NCI-H748 (cell line): ENCODE results near the gene CDC42SE2.
"Not testable (repeated sequence)": the region's sequence is repeated elsewhere in the genome, so short reads cannot be mapped to it uniquely, and the experiment has no call there.

ENCODE experiments used
- DNase-seq: peaks from one replicate; lab custom pipeline; 2025; ENCODE audit not compliant: unreplicated experiment; lab: John Stamatoyannopoulos, UW

CDC42SE2 gene

DNA sequence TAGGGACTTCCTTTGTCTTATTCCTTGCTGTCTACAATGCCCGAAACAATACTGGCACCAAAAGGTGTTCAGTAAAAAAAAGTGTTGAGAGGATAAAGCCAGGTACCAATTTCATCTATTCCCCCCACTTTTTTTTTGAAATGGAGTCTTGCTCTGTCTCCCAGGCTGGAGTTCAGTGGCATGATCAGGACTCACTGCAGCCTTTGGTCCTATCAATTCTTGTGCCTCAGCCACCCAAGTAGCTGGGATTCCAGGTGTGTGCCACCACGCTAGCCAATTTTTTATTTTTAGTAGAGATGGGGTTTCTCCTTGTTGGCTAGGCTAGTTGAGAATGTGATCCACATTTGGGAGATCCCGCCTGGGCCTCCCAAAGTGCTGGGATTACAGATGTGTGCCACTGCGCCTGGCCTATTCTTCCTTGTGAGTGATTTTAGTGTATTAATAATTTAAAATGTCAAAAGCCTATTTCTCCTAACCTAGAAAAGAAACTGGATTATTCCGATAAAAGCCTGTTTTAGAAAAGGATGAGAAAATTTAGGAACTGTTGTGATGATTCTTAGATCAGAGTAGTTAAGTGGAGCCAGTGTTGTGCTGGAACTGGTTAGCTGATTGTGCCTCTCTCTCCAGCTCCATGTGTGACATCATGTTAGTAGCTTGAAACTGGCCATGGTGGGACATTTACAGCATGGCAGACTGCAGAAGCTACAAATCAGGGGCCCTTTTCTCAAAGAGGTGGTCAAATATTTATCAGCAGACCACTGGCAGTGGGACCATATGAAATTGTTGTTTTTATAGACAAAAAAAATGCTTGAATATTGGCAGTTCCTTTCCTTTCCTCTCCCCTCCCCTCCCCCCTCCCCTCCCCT is 14.3 kb downstream of the CDC42SE2 start:
- DNase-seq: no peak

GRCh38 chr5:131278741-131279124 is 14.9 kb downstream of the CDC42SE2 start:
- DNase-seq: not testable (repeated sequence)

DNA sequence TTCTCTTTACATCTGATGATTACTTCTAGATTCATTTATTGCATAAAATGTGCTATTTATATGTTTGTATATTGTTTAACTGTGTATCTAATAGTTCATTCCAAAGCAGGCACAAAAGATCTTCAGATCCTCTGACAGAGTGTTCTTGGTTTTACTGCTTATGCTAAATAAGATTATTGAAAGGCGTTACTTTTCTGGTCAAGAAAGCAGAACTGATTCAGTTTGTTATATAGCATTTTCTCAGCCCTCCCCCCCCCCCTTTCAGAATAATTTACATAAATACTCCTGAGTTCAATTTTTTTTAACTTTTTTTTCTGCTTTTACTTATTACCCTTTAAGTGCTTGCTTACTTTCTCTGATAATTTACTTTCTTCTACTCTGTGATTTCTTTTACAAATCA is 15.4 kb downstream of the CDC42SE2 start:
- DNase-seq: no peak

DNA sequence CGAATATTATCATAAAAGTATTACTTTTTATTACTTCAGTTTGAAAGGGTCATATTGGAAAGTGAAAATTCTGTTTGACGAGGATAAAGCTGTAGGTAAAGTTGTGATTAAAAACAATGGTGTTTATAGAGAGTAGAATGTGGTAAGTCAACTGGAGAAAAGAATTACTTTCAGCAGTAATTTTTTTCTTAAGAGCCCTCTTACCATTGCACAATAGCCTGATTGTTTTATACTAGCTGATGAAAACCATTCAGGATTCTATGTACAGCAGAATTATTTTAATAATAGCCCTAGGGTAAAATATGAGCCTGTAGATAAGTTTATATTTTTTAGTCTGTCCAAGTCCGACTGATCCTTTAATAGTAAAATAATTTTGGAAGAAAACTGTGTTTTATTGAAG is 16.6 kb downstream of the CDC42SE2 start:
- no peak for DNase-seq

DNA sequence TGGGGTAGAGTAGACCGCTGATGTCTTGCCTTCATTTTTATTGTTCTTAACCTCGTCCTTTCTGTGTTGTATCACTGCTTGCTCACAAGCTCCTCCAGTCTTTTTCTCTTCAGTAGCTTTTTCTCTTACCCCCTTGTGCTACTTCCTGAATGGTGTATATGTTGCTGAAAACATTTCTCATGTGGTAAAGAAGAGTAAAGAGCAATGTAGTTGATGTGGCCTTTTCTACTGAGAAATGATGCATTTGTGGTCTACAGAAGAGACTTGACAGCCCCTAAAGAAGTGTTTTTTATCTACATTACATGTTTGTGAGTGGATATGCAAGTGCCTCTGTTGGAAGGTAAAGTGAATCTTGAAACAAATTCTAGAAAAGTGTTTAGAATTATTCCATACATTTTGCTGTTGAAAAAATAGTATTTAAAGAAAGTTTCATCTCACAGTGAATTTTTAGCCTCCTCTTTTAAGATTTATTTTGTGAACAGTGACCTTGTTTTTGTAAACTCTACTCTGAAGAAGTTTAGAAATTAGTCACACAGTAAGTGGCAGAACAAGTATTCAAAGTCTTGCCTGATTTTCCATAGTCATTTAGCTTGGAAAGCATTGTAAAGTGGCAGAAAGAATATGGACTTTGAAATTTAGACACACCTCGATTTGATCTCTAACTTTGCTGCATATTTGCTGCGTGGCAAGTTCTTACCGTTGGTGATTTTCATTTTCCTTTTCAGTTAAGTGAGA is 17.4 kb downstream of the CDC42SE2 start:
- no peak for DNase-seq

- DNase-seq: no peak
These were observed 18.0 kb downstream of the CDC42SE2 start for GRCh38 chr5:131281868-131282234.

- DNase-seq: no peak
These were observed 18.4 kb downstream of the CDC42SE2 start for GRCh38 chr5:131282235-131282634.

- no peak for DNase-seq
These were observed 22.0 kb downstream of the CDC42SE2 start for GRCh38 chr5:131285703-131286399.

DNA sequence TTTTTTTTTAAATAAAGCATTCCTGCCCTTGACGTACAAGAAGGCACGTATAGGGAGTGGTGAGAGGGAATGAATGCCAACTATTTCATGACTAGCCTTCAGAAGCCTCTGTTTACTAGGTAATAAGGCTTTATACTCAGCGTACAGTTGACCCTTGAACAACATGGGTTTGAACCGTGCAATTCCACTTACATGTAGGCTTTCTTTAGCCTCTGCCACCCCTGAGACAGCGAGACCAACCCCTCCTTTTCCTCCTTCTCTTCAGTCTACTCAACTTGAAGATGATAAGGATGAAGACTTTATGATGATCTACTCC is 22.5 kb downstream of the CDC42SE2 start:
- no peak for DNase-seq

DNA sequence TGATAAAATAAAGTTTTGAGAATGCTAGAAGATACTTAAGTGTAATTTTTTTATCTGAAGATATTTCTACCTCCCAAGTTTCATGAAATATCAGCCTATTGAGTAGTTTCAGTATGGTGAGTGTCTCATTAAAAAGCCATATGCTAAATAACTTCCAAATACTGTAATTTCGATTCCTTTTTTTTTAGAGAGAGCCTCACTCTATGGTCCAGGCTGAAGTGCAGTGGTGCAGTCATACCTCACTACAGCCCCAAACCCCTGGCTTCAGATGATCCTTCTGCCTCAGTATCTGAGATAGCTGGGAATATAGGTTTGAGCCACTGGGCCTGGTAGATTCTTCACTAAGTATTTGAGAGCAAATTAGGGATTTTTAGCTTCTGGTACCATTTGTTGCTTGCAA is 24.5 kb downstream of the CDC42SE2 start:
- DNase-seq: no peak

DNA sequence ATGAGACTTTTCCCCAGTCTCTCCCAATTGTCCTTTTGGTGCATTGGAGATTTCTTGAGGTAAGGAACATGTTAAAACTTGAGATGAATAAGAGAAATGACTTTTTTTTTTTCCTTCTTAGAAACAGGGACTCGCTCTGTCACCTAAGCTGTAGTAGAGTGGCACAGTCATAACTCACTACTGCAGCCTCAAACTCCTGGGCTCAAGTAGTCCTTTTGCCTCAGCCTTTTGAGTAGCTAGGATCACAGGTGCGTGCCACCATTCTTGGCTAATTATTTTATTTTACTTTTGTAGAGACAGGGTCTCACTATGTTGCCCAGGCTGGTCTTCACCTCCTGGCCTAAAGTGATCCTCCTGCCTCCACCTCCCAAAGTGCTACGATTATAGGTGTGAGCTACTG is 25.9 kb downstream of the CDC42SE2 start:
- DNase-seq: no peak

- DNase-seq: no peak
These were observed 32.4 kb downstream of the CDC42SE2 start for GRCh38 chr5:131296213-131296672.

DNA sequence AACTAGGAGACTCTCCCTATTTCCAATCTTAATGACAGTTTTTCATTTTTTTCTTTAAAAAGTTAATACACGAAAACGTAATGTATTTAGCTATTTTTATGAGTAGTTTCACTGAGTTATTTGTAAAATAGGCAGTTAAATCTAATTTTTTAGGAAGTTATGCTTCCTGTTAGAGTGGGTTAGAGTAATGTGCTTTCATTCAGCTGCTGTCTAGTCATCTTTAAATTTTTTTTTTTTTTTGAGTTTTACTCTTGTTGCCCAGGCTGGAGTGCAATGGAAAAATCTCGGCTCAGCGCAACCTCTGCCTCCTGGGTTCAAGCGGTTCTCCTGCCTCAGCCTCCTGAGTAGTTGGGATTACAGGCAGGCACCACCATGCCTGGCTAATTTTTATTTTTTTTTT is 34.0 kb downstream of the CDC42SE2 start:
- no peak for DNase-seq

- DNase-seq: no peak
These were observed 35.6 kb downstream of the CDC42SE2 start for GRCh38 chr5:131299465-131299864.

GRCh38 chr5:131302506-131302905 is 38.7 kb downstream of the CDC42SE2 start:
- DNase-seq: no peak

GRCh38 chr5:131303537-131303936 is 39.7 kb downstream of the CDC42SE2 start:
- no peak for DNase-seq

- DNase-seq: no peak
These were observed 40.6 kb downstream of the CDC42SE2 start for GRCh38 chr5:131304414-131304813.

- DNase-seq: no peak
These were observed 41.4 kb downstream of the CDC42SE2 start for GRCh38 chr5:131305138-131305689.

- no peak for DNase-seq
These were observed 42.1 kb downstream of the CDC42SE2 start for GRCh38 chr5:131305906-131306305.

GRCh38 chr5:131312235-131312772 is 48.5 kb downstream of the CDC42SE2 start:
- DNase-seq: peak; percentile 26

DNA sequence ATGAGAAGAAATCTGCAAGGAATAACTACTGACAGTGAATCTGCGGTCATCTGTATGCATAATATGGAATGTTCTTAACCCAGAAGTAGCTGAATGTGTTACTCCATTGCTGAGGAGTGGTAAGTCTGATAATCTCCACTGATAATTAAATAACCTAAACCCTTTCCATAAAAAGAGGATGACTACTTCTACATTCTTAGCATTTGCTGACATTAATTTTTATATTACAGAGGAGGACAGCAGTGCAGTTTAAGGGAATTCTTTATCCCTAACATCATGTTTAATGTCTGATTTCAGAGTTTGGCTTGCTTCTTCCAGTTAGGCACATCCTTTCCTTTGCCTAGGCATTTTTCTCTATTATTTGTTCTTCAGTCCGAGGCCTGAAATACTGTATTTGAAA is 52.2 kb downstream of the CDC42SE2 start:
- no peak for DNase-seq
